ACC112 (cell line): ENCODE results near the gene GFRAL.

Experiments used
- H2AFZ ChIP-seq: fragments of 200-600 bp; sonication (generic); one replicate; pipeline ENCODE4 v1.6.0; 2017; ENCODE audit warnings: antibody characterized with exemption, low read length; ENCODE audit not compliant: unreplicated experiment
- H3K27ac ChIP-seq: fragments of 200-600 bp; sonication (generic); 2 replicates; pipeline ENCODE4 v1.5.1; 2014; ENCODE audit warnings: low read depth, mild to moderate bottlenecking, antibody characterized with exemption, low read length, moderate library complexity
- H3K27me3 ChIP-seq: fragments of 200-600 bp; sonication (generic); 2 replicates; pipeline ENCODE4 v1.6.1; 2014; ENCODE audit warnings: mild to moderate bottlenecking, antibody characterized with exemption, low read length, moderate library complexity, mixed read lengths; ENCODE audit not compliant: insufficient read depth
- H3K36me3 ChIP-seq: fragments of 200-600 bp; sonication (generic); 2 replicates; pipeline ENCODE4 v1.6.1; 2016; ENCODE audit warnings: mild to moderate bottlenecking, antibody characterized with exemption, low read length, moderate library complexity, mixed read lengths; ENCODE audit not compliant: insufficient read depth
- H3K4me1 ChIP-seq: fragments of 200-600 bp; sonication (generic); one replicate; pipeline ENCODE4 v1.6.1; 2016; ENCODE audit warnings: low read length, mixed read lengths; ENCODE audit not compliant: insufficient read depth, unreplicated experiment, control insufficient read depth
- H3K4me3 ChIP-seq: fragments of 200-600 bp; sonication (generic); 2 replicates; pipeline ENCODE4 v1.5.1; 2014; ENCODE audit warnings: mild to moderate bottlenecking, low read depth, low read length
- H3K79me2 ChIP-seq: fragments of 200-600 bp; sonication (generic); one replicate; pipeline ENCODE4 v1.6.0; 2016; ENCODE audit warnings: low read length; ENCODE audit not compliant: control insufficient read depth, unreplicated experiment, insufficient read depth

Gene GFRAL

DNA sequence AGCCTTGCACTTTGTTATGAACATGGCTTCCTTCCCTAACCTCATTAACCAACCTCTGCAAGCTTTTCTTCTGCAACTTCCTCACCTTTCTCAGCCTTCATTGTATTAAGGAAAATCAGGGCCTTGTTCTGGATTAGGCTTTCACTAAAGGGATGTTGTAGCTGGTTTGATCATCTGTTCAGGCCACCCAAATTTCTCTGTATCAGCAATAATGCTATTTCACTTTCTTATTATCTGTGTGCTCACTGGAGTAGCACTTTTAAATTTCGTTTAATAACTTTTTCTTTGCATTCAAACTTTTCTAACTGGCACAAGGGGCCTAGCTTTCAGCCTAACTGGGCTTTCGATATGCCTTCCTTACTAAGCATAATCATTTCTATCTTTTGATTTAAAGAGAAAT is 96.7 kb downstream of the GFRAL start:
- Histone ChIP-seq H3K4me1 (no peaks in the 10 kb centered on the region), H2AFZ (no peak overlapping the region), H3K4me3 (no peak overlapping the region), H3K27me3 (peaks cover 8% of the 10 kb centered on the region; the same call in 1 of the 2 replicates), H3K36me3 (no peaks in the 10 kb centered on the region), H3K79me2 (no peaks in the 10 kb centered on the region), H3K27ac (no peak overlapping the region)

DNA sequence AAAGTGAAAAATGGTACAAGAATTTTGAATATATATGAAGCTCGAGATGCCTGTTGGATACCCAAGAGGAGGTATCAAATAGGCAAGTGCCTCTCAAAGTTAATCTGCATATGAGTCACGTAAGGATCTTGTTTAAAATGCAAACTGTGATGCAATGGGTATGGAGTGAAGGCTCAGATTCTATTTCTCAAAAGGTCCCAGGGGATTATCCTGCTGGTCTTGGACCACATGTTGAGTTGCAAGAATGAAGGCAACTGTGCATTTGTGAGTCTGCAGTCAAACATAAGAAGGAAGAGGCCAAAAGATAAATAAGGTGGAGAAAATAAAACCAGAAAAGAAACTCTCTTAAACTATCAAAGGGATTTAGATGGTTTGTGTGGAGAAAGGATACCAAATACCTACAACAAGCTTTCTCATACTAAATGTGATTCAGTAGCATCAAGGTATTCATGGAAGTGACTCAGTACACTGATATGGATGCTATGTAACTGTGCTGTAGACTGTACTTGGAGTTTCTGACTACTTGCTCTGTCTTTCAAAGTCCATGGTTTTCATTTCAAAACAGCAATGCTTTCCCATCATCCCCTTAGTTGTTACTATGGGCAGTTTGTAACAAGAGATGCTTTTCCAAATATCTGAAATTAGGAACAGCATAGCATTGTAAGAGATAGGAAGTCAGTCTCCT is 106.3 kb downstream of the GFRAL start:
- H2AFZ ChIP-seq, result no peak overlapping the region
- H3K36me3 ChIP-seq, result no peaks in the 10 kb centered on the region
- no peak overlapping the region for H3K27ac ChIP-seq
- H3K4me1 ChIP-seq, result peaks cover 6% of the 10 kb centered on the region
- peaks cover 5% of the 10 kb centered on the region for H3K27me3 ChIP-seq
- H3K4me3 ChIP-seq, result no peak overlapping the region
- no peaks in the 10 kb centered on the region for H3K79me2 ChIP-seq

DNA sequence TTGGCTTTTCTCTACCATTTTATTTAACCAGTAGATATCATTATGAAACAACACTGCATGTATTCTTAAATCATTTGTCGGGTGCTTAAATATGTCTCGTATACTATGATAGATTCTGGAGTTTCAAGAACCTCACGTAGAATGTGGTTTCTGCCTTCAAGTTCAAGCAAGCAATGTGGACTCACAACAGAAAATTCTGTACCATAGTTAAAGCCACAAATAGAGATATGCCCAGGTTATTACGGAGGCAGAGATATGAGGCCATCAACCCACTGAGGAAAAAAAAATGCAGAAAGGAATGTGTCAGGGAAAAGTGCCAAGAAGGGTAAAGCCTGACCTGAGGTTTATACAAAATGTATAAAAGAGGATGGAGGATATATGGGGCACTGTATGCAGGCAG is 109.9 kb downstream of the GFRAL start:
- H3K27me3 ChIP-seq, result no peaks in the 10 kb centered on the region; the same call in 1 of the 2 replicates
- H3K36me3 ChIP-seq, result no peaks in the 10 kb centered on the region
- H2AFZ ChIP-seq, result no peak overlapping the region
- H3K4me1 ChIP-seq, result peaks cover 6% of the 10 kb centered on the region
- no peak overlapping the region for H3K27ac ChIP-seq
- no peaks in the 10 kb centered on the region for H3K79me2 ChIP-seq
- H3K4me3 ChIP-seq, result no peak overlapping the region

DNA sequence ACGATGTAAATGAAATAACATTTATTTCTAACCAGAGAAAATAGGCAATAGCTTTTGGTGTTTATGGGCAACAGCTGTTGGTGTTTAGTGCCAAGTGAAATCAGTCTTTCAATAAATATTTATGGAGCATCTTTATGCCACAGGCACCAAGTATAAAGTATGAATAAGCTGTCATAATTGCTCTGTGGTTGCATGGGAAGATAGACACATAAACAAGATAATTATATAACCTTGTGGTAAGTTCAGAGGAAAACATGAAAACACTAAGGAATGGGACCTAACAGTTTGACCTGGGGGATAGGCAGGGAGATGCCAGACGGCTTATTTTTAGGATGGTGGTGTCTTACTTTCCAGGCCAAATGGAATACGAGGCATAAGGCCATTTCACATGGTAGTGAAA is 110.9 kb downstream of the GFRAL start:
- Histone ChIP-seq H2AFZ (no peak overlapping the region), H3K4me3 (no peak overlapping the region), H3K27me3 (no peaks in the 10 kb centered on the region; the same call in 1 of the 2 replicates), H3K27ac (no peak overlapping the region), H3K4me1 (peaks cover 6% of the 10 kb centered on the region), H3K36me3 (no peaks in the 10 kb centered on the region), H3K79me2 (no peaks in the 10 kb centered on the region)

- Histone ChIP-seq H3K4me3 (no peak overlapping the region), H3K4me1 (peaks cover 2% of the 10 kb centered on the region), H3K36me3 (no peaks in the 10 kb centered on the region), H3K27me3 (no peaks in the 10 kb centered on the region; the same call in 1 of the 2 replicates), H3K79me2 (no peaks in the 10 kb centered on the region), H2AFZ (no peak overlapping the region), H3K27ac (no peak overlapping the region)
Observed at GRCh38 chr6:55443238-55444134, 116.2 kb downstream of the GFRAL start.

- H3K4me3 ChIP-seq, result no peak overlapping the region
- H3K27me3 ChIP-seq, result no peaks in the 10 kb centered on the region; the same call in 1 of the 2 replicates
- H3K27ac ChIP-seq, result no peak overlapping the region
- no peaks in the 10 kb centered on the region for H3K36me3 ChIP-seq
- H2AFZ ChIP-seq, result no peak overlapping the region
- H3K4me1 ChIP-seq, result peaks cover 19% of the 10 kb centered on the region
- no peaks in the 10 kb centered on the region for H3K79me2 ChIP-seq
Observed at GRCh38 chr6:55445648-55446204, 118.5 kb downstream of the GFRAL start.

GRCh38 chr6:55447891-55448290 is 120.6 kb downstream of the GFRAL start:
- Histone ChIP-seq H3K36me3 (no peaks in the 10 kb centered on the region), H3K27ac (no peak overlapping the region), H3K79me2 (no peaks in the 10 kb centered on the region), H3K4me1 (peaks cover 19% of the 10 kb centered on the region), H2AFZ (no peak overlapping the region), H3K27me3 (no peaks in the 10 kb centered on the region), H3K4me3 (no peak overlapping the region)

DNA sequence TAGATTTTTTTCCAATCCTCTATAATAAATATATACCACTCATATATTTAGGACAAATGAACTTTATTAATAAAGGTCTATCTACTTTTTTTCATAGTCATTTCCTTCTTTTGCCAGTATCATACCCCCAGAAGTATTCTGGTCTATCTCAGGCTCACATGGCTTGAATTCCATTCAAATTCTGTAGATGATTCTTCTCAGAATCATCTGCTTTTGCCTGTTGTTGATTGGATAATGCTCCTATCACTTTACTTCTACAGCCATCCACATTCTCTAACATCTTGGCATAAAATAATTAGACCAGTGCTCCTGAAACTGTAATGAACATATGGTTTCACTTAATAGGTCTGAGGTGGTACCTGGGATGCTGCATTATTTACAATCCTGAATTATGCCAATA is 121.2 kb downstream of the GFRAL start:
- Histone ChIP-seq H3K79me2 (no peaks in the 10 kb centered on the region), H2AFZ (peak overlapping the region; percentile 46), H3K36me3 (no peaks in the 10 kb centered on the region), H3K27ac (no peak overlapping the region), H3K27me3 (no peaks in the 10 kb centered on the region), H3K4me3 (no peak overlapping the region), H3K4me1 (peaks cover 19% of the 10 kb centered on the region)

DNA sequence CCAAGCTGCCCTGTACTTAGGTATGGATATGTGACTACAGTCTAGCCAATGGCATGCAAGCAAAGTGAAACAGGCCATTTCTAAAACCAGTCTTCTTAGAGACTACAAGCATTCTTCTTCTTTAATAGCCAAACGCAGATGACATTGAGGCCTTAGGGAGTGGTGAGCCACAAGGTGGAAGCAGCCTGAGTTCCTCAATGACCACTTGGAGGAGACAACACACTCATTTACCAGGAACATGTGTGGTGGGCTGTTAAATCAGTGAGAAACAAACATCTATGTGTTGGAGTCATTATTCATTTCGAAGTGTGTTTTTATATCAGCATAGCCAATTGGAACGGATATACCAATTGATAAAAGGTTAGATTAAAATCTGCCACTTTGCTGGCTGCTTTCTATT is 122.0 kb downstream of the GFRAL start:
- H3K36me3 ChIP-seq, result no peaks in the 10 kb centered on the region
- no peaks in the 10 kb centered on the region for H3K27me3 ChIP-seq
- no peak overlapping the region for H2AFZ ChIP-seq
- H3K27ac ChIP-seq, result no peak overlapping the region
- H3K4me3 ChIP-seq, result no peak overlapping the region
- H3K4me1 ChIP-seq, result peaks cover 19% of the 10 kb centered on the region
- H3K79me2 ChIP-seq, result no peaks in the 10 kb centered on the region

GRCh38 chr6:55450005-55450404 is 122.7 kb downstream of the GFRAL start:
- Histone ChIP-seq H3K79me2 (no peaks in the 10 kb centered on the region), H3K27ac (no peak overlapping the region), H3K4me1 (peaks cover 19% of the 10 kb centered on the region), H2AFZ (peak overlapping the region; percentile 50), H3K4me3 (no peak overlapping the region), H3K36me3 (no peaks in the 10 kb centered on the region), H3K27me3 (no peaks in the 10 kb centered on the region)
